Head of caudate nucleus (tissue), 42 donors: ENCODE data around the gene C12orf57.
"Not testable (repeated sequence)": the region's sequence is repeated elsewhere in the genome, so short reads cannot be mapped to it uniquely, and the experiment has no call there.

Experiments
- DNase-seq, 42 donors: peaks; one replicate each; pipeline versions ENCODE4 v3.0.0 to v3.0.0-alpha.2; 2020 to 2021; ENCODE audit warnings: mixed read lengths in 7 of 42
- intact Hi-C: fragments of 100-400 bp; cut with DNase I; formaldehyde crosslinking; loops from one replicate; pipeline ENCODE4 v1.15.0; 2022

The C12orf57 gene, protein sequence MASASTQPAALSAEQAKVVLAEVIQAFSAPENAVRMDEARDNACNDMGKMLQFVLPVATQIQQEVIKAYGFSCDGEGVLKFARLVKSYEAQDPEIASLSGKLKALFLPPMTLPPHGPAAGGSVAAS

DNA sequence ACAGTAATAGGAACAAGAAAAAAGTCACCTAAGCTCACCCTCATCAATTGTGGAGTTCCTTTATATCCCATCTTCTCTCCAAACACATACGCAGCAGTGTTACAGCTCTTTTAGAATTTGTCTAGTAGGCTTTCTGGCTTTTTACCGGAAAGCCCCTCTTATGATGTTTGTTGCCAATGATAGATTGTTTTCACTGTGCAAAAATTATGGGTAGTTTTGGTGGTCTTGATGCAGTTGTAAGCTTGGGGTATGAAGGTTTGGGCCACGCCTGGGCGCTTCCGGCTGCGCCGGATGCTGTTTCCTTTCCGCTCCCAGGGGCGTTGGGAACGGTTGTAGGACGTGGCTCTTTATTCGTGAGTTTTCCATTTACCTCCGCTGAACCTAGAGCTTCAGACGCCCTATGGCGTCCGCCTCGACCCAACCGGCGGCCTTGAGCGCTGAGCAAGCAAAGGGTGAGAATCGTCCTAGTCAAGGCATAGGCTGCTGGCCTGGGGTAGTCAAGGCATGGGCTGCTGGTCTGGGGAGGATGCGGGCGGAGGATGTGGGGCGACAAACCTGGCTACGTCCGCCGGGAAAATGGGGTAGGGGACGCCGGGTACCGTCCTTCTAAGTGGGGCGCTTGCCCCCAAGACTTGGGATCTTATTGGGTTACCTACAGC, at the start of gene C12orf57, which contains the start of gene RNU7-1:
TSS of gene C12orf57 (plus strand) at position 301 of the 659 bp plus-strand sequence. CDS start at position 401, 100 bp downstream.
TSS of gene RNU7-1 (plus strand) at position 95 of the 659 bp plus-strand sequence.
- intact Hi-C loops, result loop anchor here (2.0 kb wide), 1 partner anchor 27 kb away; the partner anchor contains the start of genes EMG1 and PHB2
- DNase-seq, result peak; percentile 48 to 86 (median 73)

DNA sequence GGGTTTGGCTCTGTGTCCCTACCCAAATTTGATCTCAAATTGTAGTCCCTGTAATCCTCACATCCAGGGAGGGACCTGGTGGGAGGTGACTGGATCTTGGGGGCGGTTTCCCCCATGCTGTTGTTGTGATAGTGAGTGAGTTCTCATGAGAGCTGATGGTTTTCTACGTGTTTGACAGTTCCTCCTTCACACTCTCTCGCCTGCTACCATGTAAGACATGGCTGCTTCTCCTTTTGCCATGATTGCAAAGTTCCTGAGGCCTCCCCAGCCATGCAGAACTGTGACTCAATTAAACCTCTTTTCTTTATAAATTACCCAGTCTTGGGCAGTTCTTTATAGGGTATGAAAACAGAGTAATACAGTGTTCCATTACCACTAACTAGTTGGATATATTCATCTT, 49.5 kb upstream of the C12orf57 start:
- intact Hi-C loops, result no loop called here
- DNase-seq, result no peak

DNA sequence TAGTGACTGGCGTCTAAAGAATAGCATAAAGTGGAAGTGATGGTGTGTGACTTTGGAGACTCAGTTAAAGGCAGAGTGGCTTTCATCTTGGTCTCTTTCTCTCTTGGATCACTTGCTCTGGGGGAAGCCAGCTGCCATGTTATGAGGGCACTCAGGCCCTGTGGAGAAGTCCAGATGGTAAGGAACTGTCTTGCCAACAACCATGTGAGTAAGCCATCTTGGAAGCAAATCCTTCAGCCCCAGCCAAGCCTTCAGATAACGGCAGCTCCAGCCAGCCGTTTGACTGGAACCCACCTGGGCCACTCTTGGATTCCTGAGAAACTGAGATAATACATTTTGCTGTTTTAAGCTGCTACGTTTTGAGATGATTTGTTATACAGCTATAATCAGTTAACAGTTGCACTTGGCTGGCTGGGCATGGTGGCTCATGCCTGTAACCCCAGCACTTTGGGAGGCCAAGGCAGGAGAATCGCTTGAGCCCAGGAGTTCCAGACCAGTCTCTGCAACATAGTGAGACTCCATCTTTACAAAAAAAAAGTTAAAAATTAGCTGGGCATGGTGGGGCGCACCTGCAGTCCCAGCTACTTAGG, 46.9 kb upstream of the C12orf57 start:
- intact Hi-C loops, result no loop called here
- DNase-seq, result no peak

DNA sequence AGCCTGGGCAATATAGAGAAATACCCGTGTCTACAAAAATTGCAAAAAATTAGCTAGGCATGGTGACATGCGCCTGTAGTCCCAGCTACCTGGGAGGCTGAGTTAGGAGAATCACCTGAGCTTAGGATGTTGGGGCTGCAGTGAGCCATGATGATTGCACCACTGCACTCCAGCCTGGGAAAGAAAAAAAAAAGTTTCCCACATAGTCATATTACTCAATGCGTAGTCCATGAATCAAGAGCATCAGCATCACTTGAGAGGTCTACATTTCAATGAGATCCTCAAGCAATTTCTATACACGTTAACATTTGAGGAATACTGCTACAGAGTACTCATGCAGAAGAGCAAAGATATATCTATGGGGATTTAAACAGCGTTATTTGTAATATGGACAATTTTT, 44.4 kb upstream of the C12orf57 start:
- intact Hi-C loops, result no loop called here

DNA sequence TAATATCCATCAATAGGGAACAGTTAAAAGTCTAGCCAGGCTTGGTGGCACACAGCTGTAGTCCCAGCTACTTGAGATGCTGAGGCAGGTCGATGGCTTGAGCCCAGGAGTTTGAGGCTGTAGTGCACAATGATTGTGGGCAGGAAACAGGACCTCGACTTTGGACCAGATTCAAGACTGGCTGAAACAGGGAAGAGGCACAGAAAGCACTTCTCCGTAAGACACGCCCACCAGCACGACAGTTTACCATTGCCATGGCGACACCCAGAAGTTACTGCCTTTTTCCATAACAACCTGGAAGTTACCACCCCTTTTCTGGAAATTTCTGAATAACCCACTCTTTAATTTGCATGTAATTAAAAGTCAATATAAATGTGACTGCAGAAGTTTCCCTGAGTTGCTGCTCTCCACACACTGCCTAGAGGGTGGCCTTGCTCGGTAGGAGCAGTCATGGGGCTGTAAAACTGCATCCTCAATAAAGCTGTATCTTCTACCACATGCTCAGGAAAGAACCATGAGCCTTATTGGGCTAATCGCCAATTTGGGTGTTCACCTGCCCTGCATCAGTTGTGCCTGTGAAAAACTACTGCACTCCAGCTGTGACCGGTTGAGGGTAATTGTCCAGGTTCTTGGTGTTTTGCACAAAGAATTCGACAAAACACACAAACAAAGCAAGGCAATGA, 43.8 kb upstream of the C12orf57 start:
- DNase-seq, result peak in 37 of 42 donors; percentile 23 to 84 (median 54)
- intact Hi-C loops, result no loop called here

More for the DNA sequence above, 44.4 kb upstream of the C12orf57 start:
- DNase-seq, result no peak

DNA sequence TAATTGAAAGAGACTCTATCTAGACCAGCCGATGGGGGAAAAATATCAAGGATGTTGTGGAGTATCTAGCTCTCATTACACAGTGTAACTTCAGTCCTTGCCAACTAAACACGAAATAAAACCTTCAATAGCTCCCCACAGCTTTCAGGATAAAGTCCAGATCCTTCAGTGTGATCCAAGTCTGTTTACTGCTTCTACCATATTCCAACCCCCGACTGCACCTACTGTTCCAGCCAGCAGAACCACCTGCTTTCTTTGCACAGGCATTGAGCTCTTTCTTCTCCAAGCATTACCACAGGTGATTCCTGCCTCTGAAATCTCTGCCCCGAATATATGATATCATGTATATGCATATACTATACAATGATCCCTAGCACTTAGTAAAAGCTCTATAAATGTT, 41.4 kb upstream of the C12orf57 start:
- intact Hi-C loops, result no loop called here
- no peak for DNase-seq

DNA sequence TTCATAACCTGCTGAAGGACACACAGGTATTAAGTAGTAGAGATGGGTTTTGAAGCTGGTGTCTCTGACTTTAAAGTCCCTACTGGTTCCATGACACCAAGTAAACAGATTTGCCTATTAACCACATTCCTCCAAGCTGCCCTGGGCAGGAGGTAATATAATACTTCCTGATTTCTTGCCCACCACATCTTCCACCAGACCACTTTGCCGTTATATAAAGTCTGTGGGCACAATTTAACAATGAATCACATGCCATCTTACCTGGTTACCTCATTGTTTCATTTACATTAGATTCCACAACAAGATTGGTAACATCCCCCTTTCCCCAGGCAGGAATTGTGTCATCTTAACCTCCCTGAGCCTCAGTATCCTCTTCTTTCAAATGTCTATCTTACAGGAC, 40.1 kb upstream of the C12orf57 start:
- DNase-seq, result no peak
- intact Hi-C loops, result no loop called here

DNA sequence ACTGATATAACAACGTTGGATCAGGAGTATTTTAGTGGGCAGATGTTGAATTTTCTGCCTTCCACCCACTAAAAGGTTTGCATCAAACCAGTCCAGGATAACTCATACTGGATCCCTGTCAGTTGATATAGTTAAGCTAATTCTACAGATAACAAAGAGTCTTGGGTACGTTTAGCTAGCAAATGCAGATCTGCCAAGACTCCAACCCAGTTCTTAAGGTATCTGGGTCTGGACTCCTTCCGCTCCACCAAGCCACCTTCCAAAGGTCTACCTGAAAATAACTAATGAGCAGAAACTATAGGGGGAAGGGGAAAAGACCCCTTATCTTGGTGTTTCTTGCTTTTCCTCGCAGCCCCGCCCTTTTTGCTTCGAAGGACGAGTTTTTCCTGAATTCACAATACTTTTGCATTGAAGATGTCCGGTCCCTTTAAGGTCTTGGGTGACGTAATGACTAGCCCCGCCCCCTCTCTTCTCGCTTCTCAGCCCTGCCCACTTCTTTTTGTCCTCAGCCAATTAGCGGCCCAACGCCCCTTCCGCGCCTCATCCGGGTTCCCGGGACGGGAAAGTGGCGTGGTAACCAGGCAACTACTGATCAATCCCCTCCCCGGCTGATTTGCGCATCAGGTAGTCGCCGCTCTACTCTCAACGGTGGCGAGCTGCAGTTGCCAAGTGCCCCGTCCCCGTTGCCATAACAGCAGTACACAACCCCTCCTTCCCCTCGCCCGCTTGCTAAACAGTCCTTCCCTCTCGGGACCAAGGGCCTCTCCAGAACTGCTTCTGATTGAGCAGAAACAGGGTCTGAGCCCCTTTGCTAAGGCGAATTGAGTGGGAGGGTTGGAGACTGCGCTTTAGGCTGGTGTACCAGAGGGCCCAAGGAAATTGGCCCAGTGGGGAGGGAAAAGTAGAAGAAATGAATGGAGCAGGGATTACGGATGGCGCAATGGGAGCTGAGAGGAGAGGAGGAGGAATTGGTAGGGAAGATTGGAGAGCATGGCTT, 39.2 kb upstream of the C12orf57 start, which contains the start of gene LRRC23:
TSS of gene LRRC23 (plus strand) at position 543 of the 997 bp plus-strand sequence. CDS start 812 bp downstream, outside the sequence.
- intact Hi-C loops, result no loop called here
- DNase-seq, result peak; percentile 97 to 100 (median 99)

DNA sequence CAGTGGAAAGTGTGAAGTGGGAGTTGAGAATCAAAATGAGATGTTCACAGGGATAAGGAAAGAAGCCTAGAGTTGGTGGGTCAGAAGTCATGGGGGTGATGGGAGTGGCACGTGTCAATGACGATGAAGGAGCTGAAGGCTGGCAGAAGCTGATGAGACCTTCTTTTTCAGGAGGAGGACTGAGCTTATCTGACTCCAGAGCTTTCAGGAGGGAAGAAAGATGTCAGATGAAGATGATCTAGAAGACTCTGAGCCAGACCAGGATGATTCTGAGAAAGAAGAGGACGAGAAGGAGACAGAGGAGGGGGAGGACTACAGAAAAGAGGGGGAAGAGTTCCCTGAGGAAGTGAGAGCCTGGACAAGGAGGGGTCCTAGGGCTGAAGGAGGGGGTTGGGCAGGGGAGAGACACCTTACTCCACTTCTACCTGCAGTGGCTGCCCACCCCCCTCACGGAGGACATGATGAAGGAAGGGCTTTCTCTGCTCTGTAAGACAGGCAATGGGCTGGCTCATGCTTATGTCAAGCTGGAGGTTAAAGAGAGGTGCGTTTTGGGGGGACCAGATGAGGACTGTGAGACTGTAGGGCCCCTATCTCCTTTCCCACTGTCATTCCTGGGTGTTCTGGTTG, 38.3 kb upstream of the C12orf57 start:
- DNase-seq, result no peak
- intact Hi-C loops, result no loop called here

DNA sequence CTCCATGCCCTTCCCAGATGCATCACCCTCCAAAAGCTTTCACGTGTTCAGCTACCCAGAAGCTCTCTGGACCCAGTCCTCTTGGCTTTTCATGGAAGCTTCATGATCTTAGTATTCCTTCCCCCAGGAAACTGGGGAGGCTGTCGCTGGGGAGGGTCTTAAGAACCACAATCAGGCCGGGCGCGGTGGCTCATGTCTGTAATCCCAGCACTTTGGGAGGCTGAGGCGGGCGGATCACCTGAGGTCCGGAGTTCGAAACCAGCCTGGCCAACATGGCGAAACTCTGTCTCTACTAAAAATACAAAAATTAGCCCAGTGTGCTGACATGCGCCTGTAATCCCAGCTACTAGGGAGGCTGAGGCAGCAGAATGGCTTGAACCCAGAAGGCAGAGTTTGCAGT, 35.7 kb upstream of the C12orf57 start:
- DNase-seq, result peak in 1 of 42 donors; percentile 31
- intact Hi-C loops, result not testable (repeated sequence)

DNA sequence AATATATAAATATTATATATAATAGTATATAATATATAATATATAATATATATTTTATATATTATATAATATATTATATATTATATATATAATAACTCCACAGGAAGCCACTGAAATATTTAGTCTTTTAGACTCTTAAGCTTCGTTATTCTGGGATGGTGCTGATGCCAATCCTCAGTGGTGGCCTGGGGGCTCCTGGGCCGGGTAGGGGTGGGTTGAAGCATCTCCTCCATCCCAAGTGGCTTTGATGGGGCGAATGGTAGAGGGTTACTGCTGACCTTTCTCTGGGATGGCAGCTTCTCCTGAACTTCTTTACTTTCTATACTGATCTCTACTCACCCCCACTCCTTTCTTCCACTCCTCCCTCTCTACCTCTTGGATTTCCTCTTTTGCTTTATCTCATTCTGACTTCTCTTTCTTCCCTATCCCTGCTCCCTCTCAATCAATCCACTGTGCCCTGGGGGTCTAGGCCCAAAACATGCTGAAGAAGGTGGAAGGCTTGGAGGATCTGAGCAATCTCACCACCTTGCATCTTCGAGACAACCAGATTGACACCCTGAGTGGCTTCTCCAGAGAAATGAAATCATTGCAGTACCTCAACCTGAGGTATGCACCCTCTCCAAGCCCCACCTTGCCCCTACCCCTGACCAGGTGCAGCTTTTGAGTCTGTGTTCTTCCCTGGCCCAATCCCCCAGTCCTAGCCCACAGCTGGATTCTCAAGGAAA, 34.2 kb upstream of the C12orf57 start:
- DNase-seq, result peak in 1 of 42 donors; percentile 3
- intact Hi-C loops, result no loop called here

DNA sequence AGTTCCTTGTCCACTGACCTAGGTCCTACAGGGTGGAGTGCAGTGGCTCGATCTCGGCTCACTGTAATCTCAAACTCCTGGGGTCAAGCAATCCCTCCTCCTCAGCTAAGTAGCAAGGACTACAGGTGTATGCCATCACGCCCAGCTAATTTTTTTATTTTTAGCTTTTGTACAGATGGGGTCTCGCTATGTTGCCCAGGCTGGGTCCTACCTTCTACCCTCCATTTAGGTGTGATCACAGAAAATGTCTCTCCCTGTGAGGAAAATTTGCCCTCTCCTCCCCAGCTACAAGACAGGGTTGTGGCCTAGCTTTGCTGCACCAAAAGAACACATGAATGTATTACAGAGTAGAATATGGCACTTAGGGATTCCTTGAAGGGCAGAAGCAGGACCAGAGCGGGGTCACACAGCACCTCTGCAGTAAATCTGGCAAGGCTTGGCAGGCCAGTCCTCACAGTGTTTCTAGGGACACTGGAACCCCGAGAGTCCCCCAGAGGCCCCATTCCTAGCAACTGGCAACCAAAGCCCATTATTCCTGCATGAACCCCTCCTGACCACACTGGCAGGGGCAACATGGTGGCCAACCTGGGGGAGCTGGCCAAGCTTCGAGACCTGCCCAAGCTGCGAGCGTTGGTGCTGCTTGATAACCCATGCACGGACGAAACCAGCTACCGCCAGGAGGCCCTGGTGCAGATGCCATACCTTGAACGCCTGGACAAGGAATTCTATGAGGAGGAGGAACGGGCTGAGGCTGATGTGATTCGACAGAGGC, 31.5 kb upstream of the C12orf57 start:
- intact Hi-C loops, result no loop called here
- peak in 1 of 42 donors; percentile 20 for DNase-seq

DNA sequence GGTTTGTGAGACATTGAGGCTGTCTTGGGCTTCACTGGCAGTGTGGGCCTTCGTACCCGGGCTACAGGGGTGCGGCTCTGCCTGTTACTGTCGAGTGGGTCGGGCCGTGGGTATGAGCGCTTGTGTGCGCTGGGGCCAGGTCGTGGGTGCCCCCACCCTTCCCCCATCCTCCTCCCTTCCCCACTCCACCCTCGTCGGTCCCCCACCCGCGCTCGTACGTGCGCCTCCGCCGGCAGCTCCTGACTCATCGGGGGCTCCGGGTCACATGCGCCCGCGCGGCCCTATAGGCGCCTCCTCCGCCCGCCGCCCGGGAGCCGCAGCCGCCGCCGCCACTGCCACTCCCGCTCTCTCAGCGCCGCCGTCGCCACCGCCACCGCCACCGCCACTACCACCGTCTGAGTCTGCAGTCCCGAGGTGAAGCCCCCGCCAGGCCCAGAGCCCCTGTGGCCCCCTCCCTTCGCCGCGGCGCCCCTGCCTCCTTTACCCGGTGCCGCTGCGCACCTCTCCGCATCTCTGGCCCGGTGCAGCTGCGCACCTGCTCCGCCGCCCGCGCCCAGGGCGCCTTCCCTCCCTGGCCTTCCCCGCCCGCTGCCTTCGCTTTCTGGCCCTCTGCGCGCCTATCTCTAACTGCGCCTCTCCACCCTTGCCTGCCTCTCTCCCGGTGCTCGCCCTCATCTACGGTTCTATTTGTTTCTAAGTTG, 29.4 kb upstream of the C12orf57 start, which contains the start of gene ENO2:
TSS of gene ENO2 (plus strand) at position 335 of the 701 bp plus-strand sequence. CDS start 1,253 bp downstream, outside the sequence.
- DNase-seq, result peak; percentile 73 to 97 (median 91)

DNA sequence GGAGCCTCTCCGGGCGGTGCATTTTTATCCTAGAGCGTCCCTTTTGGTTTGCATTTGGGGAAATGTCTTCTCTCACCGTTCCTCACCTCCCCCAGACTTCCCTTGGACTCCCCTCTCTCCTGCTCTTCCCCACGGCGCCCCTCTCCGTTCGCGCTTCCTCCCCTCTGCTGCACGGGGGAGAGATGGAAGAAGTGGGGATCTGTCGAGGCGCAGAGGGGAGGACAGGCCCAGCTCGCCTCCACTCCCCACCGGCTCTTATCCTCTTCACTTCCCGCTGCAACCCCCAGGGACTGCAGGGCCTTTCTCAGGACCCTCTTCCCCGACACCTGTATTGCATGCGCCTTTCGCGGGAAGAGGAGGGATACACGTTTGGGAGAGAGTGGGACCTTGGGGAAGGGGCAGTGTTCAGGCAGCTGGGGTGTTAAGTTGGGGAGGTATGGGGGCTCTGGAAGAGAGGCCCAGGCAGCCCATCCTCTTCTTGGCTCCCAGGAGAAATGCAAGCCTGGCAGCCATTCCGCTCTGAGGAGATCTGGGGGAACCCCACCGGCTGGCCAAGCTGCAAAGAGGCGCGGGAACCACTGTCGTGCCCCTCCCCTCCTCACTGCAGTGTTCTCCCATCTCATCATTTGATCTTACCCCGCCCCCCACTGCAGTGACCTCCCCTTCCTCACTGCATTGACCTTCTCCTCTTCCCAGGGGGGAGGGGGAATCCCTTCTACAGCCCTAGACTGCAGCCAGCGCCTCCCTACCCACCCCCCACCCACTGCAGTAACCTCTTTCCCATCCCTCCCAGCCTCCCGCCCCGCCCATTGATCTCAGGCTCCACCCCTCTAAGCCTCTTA, 28.7 kb upstream of the C12orf57 start:
- DNase-seq, result peak in 9 of 42 donors; percentile 25 to 73 (median 50)
- intact Hi-C loops, result no loop called here

More for the DNA sequence above, 29.4 kb upstream of the C12orf57 start, which contains the start of gene ENO2:
- intact Hi-C loops, result no loop called here

DNA sequence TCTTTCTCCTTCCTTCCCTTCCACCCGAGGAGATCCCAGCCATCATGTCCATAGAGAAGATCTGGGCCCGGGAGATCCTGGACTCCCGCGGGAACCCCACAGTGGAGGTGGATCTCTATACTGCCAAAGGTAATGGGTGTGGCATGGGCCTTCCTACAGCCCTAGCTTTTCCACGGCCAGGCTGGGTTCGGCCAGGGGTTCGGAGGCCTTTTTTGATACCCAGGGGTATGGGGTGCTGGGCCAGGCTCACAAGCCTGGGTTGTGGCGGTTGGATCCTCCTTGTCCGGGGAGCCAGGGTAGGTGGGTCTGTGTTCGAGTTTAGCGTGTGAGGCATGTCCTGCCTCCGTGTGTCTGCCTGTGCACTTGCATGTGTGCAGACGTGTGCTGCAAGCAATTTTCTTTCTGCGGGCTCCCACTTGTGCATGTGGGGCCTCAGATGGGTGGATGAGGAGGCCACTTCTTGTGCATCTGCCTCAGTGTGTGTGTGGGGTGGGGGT, 28.0 kb upstream of the C12orf57 start:
- intact Hi-C loops, result no loop called here
- DNase-seq, result peak in 1 of 42 donors; percentile 20
